Measurements from ENCODE around the gene SLC16A9. TPM values are rescaled to one million over a fixed set of nuclear protein-coding genes. Genes with fewer than 3 reads are reported as not detected.
"Not testable (repeated sequence)": the region's sequence is repeated elsewhere in the genome, so short reads cannot be mapped to it uniquely, and the experiment has no call there.

SLC16A9 gene
- total RNA-seq, 4 donors from 2014 or later, result 35.6 to 63.8 (median 41.6) TPM

DNA sequence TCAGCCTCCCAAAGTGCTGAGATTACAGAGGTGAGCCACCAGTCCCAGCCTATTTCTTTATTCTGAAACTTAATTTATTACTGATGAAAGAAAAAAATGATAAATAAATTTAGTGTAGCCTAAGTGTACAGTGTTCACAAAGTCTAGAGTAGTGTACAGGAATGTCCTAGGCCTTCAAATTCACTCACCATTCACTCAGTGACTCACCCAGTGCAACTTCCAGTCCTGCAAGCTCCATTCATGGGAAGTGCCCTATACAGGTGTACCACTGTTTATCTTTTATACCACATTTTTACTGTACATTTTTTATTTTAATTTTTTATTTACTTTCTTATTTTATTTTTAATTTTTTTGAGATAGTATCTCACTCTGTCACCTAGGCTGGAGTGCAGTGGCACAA lies 31.4 kb upstream of the SLC16A9 start:
- no peaks in the 10 kb centered on the region for H3K4me1 ChIP-seq
- H3K36me3 ChIP-seq, result no peaks in the 10 kb centered on the region
- intact Hi-C loops (cut with DNase I), result no loop called here
- H3K27ac ChIP-seq, result no peak overlapping the region
- H3K9me3 ChIP-seq, result no peaks in the 10 kb centered on the region
- DNase-seq, result no peak
- H3K27me3 ChIP-seq, result no peaks in the 10 kb centered on the region
- H3K4me3 ChIP-seq (replicated peaks in 1 of 3), result no peak overlapping the region
- TF ChIP-seq POLR2A (IDR thresholded peaks at IDR 0.05), result no peak
- no peak for TF ChIP-seq CTCF (IDR thresholded peaks at IDR 0.05)

DNA sequence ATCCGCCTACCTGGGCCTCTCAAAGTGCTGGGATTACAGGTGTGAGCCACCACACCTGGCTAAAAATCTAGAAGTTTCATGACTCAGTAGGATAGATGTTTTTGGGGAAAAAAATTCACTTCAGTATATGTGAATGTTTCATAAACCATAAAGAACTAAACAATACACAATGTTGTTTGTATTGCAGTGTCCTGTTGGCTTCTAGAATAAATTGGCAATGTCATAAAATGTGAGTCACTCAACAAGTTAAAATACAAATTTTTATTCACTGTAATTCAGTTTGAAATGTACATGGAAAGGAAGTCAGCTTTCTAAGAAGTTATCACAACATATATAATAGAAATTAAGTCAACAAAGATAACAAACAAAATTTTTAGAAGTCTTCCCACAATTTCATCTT lies 27.1 kb upstream of the SLC16A9 start:
- DNase-seq, result no peak
- intact Hi-C loops (cut with DNase I), result no loop called here
- 97 to 100% methylated on average over 1 of the region's 1 CpG for WGBS, 2 donors

DNA sequence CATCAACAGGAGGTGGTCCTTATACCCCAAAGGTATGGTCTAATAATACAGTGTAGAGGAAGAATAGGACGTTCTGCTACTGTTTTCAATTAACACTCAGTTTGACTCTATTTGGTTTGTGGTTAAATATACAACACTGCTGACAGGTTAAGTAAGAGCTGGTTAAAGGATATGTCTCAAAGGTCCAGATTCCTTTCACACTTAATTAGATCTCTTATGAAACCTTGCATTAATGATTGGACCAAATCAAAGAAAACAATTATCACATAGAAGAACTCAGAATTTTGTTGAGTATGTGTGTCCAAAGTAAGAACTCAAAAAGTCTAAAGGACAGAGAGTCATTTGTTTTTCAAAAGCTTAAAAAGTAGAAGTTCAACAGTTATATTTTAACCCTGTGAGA lies 25.6 kb upstream of the SLC16A9 start:
- DNase-seq, result no peak
- Histone ChIP-seq H3K9me3 (no peaks in the 10 kb centered on the region), H3K4me1 (no peaks in the 10 kb centered on the region), H3K4me3 (replicated peaks in 1 of 3) (no peak overlapping the region), H3K27ac (no peak overlapping the region), H3K27me3 (no peaks in the 10 kb centered on the region), H3K36me3 (no peaks in the 10 kb centered on the region)
- intact Hi-C loops (cut with DNase I), result no loop called here
- no peak for TF ChIP-seq CTCF (IDR thresholded peaks at IDR 0.05)
- 50 to 53% methylated on average over 1 of the region's 1 CpG for WGBS, 2 donors

More for the DNA sequence above, 27.1 kb upstream of the SLC16A9 start:
- Histone ChIP-seq H3K9me3 (no peaks in the 10 kb centered on the region), H3K4me3 (replicated peaks in 1 of 3) (no peak overlapping the region), H3K36me3 (no peaks in the 10 kb centered on the region), H3K27ac (no peak overlapping the region), H3K4me1 (no peaks in the 10 kb centered on the region), H3K27me3 (no peaks in the 10 kb centered on the region)
- TF ChIP-seq CTCF (IDR thresholded peaks at IDR 0.05), result no peak
- TF ChIP-seq POLR2A (IDR thresholded peaks at IDR 0.05), result no peak

DNA sequence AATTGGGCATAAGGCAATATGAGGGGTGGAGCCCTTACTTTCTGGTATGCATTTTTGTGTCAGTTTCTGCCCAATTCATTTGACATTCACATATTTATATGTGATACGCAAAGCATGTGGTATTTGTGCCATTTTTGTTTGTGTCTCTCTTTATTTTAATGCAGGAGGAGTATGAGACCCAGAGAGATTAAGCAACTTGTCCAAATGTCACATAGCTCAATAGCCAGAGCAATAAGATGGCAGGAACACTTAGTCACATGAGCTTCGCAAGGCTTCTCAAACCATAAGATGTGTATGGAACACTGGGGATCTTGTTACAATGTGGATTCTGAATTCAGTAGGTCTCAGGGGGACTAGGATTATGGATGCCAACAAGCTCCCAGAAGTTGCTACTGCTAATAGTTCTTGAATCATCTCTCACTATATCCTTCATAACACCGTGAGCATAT lies 24.4 kb upstream of the SLC16A9 start:
- no peaks in the 10 kb centered on the region for H3K9me3 ChIP-seq
- no peak for DNase-seq
- TF ChIP-seq POLR2A (IDR thresholded peaks at IDR 0.05) (no peak), CTCF (IDR thresholded peaks at IDR 0.05) (no peak)
- no peak overlapping the region for H3K4me3 ChIP-seq (replicated peaks in 1 of 3)
- H3K4me1 ChIP-seq, result no peaks in the 10 kb centered on the region
- WGBS, 2 donors, result 64 to 79% methylated on average over 3 of the region's 3 CpGs
- intact Hi-C loops (cut with DNase I), result no loop called here
- no peaks in the 10 kb centered on the region for H3K27me3 ChIP-seq
- no peaks in the 10 kb centered on the region for H3K36me3 ChIP-seq
- H3K27ac ChIP-seq, result no peak overlapping the region

GRCh38 chr10:59733321-59734013 lies 23.8 kb upstream of the SLC16A9 start:
- H3K4me3 ChIP-seq (replicated peaks in 1 of 3); H3K9me3 ChIP-seq; H3K27ac ChIP-seq; H3K36me3 ChIP-seq; intact Hi-C loops (cut with DNase I); H3K4me1 ChIP-seq; H3K27me3 ChIP-seq; DNase-seq: not testable (repeated sequence)
- 89 to 90% methylated on average over 12 to 13 of the region's 16 CpGs for WGBS, 2 donors

DNA sequence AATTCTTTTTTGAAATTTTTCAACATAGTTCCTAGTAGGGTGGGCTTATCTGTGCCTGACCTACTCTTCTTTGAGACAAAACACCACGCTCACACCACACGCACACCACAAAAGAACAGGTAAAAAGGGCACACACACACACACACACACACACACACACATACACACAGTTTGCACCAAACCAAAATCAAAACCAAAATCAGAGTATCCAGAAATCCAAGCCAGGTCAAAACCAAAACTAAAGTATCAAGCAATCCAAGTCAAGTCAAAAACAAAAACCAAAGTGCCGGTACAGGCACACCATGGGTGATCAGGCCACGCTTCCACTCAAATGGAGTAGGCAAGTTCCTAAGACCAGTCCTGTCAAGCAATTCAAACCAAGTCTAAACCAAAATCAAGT lies 23.2 kb upstream of the SLC16A9 start:
- H3K36me3 ChIP-seq; H3K9me3 ChIP-seq; H3K4me3 ChIP-seq (replicated peaks in 1 of 3); H3K27ac ChIP-seq; intact Hi-C loops (cut with DNase I); DNase-seq; H3K27me3 ChIP-seq; H3K4me1 ChIP-seq: not testable (repeated sequence)
- WGBS, 2 donors, result 98 to 99% methylated on average over 4 of the region's 4 CpGs

DNA sequence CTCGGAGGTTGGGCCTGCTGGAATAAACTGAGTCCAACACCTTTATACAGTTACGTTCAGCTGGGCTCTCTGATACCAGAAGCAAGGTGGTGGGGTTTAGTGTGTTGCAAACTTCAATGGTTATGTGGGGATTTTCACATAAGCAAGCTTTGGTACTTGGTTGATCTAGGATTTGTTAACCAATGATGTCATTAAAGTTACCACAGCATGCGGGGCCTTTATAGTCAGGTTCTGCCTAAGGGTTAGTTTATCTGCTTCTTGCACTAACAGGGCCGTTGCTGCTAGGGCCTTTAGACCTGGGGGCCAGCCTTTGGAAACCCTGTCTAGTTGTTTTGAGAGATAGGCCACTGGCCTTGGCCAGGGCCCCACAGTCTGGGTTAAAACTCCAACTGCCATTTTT lies 19.5 kb upstream of the SLC16A9 start:
- H3K9me3 ChIP-seq; H3K4me3 ChIP-seq (replicated peaks in 1 of 3); H3K36me3 ChIP-seq; intact Hi-C loops (cut with DNase I); H3K27ac ChIP-seq; H3K27me3 ChIP-seq; DNase-seq: not testable (repeated sequence)
- peaks cover 9 to 22% of the 10 kb centered on the region in 2 donors for H3K4me1 ChIP-seq
- 95 to 99% methylated on average over 4 of the region's 4 CpGs for WGBS, 2 donors

All from thyroid gland (tissue), 4 donors.